Hepatocyte (in vitro differentiated cells): Measurements from ENCODE around the gene MASP1. TPM values are rescaled to one million over a fixed set of nuclear protein-coding genes. Genes with fewer than 3 reads are reported as not detected.

ENCODE experiments used
- DNase-seq: peaks from one replicate; pipeline ENCODE4 v3.0.0-alpha.2; 2016; ENCODE audit warnings: low spot score
- H2AFZ ChIP-seq: fragments of 200-600 bp; sonication (generic); 2 replicates; pipeline ENCODE4 v1.6.0; 2016; ENCODE audit warnings: antibody characterized with exemption, mild to moderate bottlenecking
- H3K27ac ChIP-seq: fragments of 200-600 bp; sonication (generic); 2 replicates; pipeline ENCODE4 v1.5.1; 2016; ENCODE audit warnings: mild to moderate bottlenecking
- H3K27me3 ChIP-seq: fragments of 200-600 bp; sonication (generic); 2 replicates; pipeline ENCODE4 v1.6.1; 2016
- H3K36me3 ChIP-seq: fragments of 200-600 bp; sonication (generic); replicated peaks from 2 replicates; pipeline ENCODE4 v1.5.1; 2016; ENCODE audit warnings: low read depth; ENCODE audit not compliant: insufficient read depth
- H3K4me1 ChIP-seq: fragments of 200-600 bp; sonication (generic); 2 replicates; pipeline ENCODE4 v1.5.1; 2016; ENCODE audit warnings: mild to moderate bottlenecking, moderate library complexity; ENCODE audit not compliant: insufficient read depth
- H3K4me2 ChIP-seq: fragments of 200-600 bp; sonication (generic); 2 replicates; pipeline ENCODE4 v1.6.0; 2016
- H3K4me3 ChIP-seq: fragments of 200-600 bp; sonication (generic); 2 replicates; pipeline ENCODE4 v1.5.1; 2016; ENCODE audit warnings: mild to moderate bottlenecking
- H3K79me2 ChIP-seq: fragments of 200-600 bp; sonication (generic); 2 replicates; pipeline ENCODE4 v1.6.0; 2017; ENCODE audit warnings: mild to moderate bottlenecking
- H3K9me2 ChIP-seq: fragments of 200-600 bp; sonication (generic); replicated peaks from 2 replicates; pipeline ENCODE4 v1.6.0; 2017; ENCODE audit warnings: mild to moderate bottlenecking; ENCODE audit not compliant: insufficient read depth
- H3K9me3 ChIP-seq: fragments of 200-600 bp; sonication (generic); 2 replicates; pipeline ENCODE4 v1.5.1; 2016; ENCODE audit warnings: low read depth, mild to moderate bottlenecking
- H4K20me1 ChIP-seq: fragments of 200-600 bp; sonication (generic); 2 replicates; pipeline ENCODE4 v1.6.0; 2016; ENCODE audit warnings: mild to moderate bottlenecking; ENCODE audit not compliant: insufficient read depth, poor library complexity, severe bottlenecking
- EZH2 ChIP-seq: fragments of 200-600 bp; sonication (generic); IDR thresholded peaks from 2 replicates; pipeline ENCODE4 v1.6.1; 2016; ENCODE audit warnings: antibody characterized with exemption, mild to moderate bottlenecking, borderline replicate concordance
- EZH2phosphoT487 ChIP-seq: fragments of 200-600 bp; sonication (generic); IDR thresholded peaks from one replicate; pipeline ENCODE4 v1.6.1; 2018; ENCODE audit warnings: antibody characterized with exemption, mild to moderate bottlenecking, low read depth, moderate library complexity; ENCODE audit not compliant: unreplicated experiment, severe bottlenecking
- WGBS: methylation state at CpG from one replicate; pipeline ENCODE4 v1.1.6; 2016; ENCODE audit warnings: low lambda C conversion rate; ENCODE audit errors: missing lambda C conversion rate; 5-methylcytosine and 5-hydroxymethylcytosine counted together
- polyA plus RNA-seq: library from polyadenylated mRNA; unstranded; fragments of >200 nt; fragmentation: Nextera tagmentation; extraction: Ambion mirVana; gene quantifications from 2 replicates; pipeline ENCODE4 v1.2.1, GENCODE V29; 2016
- total RNA-seq: library from RNA; depleted of rRNA; stranded (reverse); fragments of >200 nt; gene quantifications from 2 replicates; pipeline ENCODE4 v1.2.3, GENCODE V29; 2014
- TF ChIP-seq, protein P1 (sequence below): fragments of 200-600 bp; sonication (generic); IDR thresholded peaks from 2 replicates; pipeline ENCODE4 v1.5.1; 2016; ENCODE audit warnings: antibody characterized with exemption, mild to moderate bottlenecking; ENCODE audit not compliant: poor library complexity

MASP1 gene
- total and polyA plus RNA-seq, 2 experiments from 2014 or later, result 23.3 to 29.0 TPM

DNA sequence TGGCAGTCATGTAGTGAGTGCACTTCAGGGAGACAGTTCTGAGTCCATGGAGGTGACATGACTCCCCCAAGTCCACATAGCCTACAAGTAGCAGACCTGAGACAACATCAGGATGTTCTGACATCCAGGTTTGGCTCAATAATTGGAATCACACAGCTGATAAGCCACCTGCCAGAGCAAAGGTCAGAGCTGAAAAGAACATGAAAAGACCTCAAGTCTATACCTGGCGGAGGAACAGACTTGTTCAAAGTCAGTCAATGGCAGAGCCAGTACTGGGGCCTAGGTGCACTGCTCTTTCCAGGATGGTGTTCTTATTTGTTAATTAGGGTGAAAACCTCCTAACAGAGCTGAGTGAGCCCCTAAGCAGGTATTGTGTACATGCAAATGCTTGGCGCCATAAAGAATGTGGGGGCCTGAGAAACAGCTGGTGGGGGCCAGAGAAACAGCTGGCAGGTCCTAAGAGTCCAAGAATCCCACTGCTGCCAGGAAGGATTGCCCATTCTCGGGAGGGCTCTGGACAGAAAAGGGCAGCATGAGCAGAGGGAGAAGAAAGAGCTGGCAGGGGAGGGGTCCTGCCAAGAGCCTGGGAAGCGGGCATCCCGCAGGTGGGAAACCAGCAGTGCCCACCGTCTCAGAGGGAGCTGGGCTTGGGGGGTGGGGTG is 17.1 kb downstream of the MASP1 start:
- H2AFZ ChIP-seq, result no peak overlapping the region
- no peaks in the 10 kb centered on the region for H3K36me3 ChIP-seq
- no peaks in the 10 kb centered on the region for H3K79me2 ChIP-seq
- H3K4me2 ChIP-seq, result no peak overlapping the region
- H3K9me2 ChIP-seq, result no peaks in the 10 kb centered on the region
- WGBS, result 75% methylated on average over 6 of the region's 6 CpGs
- no peak overlapping the region for H3K4me3 ChIP-seq
- H3K27ac ChIP-seq, result no peak overlapping the region
- peaks cover 4% of the 10 kb centered on the region for H3K4me1 ChIP-seq
- peaks cover under 1% of the 10 kb centered on the region for H3K9me3 ChIP-seq
- no peaks in the 10 kb centered on the region for H4K20me1 ChIP-seq
- H3K27me3 ChIP-seq, result no peaks in the 10 kb centered on the region
- DNase-seq, result no peak
- TF ChIP-seq, protein P1, sequence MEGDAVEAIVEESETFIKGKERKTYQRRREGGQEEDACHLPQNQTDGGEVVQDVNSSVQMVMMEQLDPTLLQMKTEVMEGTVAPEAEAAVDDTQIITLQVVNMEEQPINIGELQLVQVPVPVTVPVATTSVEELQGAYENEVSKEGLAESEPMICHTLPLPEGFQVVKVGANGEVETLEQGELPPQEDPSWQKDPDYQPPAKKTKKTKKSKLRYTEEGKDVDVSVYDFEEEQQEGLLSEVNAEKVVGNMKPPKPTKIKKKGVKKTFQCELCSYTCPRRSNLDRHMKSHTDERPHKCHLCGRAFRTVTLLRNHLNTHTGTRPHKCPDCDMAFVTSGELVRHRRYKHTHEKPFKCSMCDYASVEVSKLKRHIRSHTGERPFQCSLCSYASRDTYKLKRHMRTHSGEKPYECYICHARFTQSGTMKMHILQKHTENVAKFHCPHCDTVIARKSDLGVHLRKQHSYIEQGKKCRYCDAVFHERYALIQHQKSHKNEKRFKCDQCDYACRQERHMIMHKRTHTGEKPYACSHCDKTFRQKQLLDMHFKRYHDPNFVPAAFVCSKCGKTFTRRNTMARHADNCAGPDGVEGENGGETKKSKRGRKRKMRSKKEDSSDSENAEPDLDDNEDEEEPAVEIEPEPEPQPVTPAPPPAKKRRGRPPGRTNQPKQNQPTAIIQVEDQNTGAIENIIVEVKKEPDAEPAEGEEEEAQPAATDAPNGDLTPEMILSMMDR, result no peak
- TF ChIP-seq EZH2, result no peak

DNA sequence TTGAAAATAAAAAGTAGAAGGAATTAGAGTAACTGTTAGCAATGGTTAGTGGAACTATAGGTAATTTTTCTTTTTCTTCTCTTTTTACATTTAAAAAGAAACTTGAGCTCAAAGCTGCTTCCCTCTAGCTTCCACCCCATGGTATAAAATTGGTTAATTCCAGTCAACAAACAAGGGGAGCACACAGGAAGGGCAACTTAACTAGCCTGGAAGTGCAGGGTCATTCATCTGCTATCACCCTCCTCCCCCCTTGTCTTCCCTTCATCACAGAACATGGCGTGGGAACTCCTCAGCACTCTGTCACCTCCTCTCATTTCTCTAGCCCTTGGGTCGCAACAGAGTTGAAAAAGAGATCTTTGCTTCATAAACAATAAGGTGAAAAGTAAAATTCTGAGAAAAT is 20.0 kb downstream of the MASP1 start:
- no peak for DNase-seq
- Histone ChIP-seq H3K4me3 (no peak overlapping the region), H3K4me2 (no peak overlapping the region), H3K79me2 (no peaks in the 10 kb centered on the region), H3K27me3 (no peaks in the 10 kb centered on the region), H3K27ac (no peak overlapping the region), H3K4me1 (peaks cover 4% of the 10 kb centered on the region), H3K9me3 (peaks cover 5% of the 10 kb centered on the region), H2AFZ (no peak overlapping the region), H3K9me2 (no peaks in the 10 kb centered on the region), H3K36me3 (no peaks in the 10 kb centered on the region), H4K20me1 (no peaks in the 10 kb centered on the region)
- TF ChIP-seq EZH2 (no peak), EZH2phosphoT487 (no peak)
- TF ChIP-seq, protein P1, result no peak
- 72% methylated on average over 2 of the region's 2 CpGs for WGBS

DNA sequence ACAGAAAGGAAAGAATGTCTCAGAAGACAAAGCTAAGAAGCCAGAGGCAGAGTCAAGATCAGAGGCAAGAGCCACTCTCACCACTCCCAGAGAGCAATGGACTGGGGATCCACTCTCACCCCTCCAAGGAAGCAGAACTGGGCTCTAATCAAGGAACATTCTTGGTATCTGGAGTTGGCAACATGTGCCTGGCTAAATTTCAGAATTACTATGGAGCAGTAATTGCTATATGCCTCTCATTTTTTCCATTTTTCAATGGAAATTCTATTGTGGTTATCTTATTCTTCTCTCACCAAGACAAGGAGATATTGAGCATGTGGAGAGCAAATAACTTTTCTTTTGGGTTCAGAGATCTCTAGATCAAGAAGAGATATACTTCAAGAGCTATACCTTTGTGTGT is 22.1 kb downstream of the MASP1 start:
- DNase-seq, result no peak
- TF ChIP-seq EZH2phosphoT487 (no peak), EZH2 (no peak)
- TF ChIP-seq, protein P1, result no peak
- H3K4me2 ChIP-seq, result no peak overlapping the region
- H3K36me3 ChIP-seq, result no peaks in the 10 kb centered on the region
- peaks cover 14% of the 10 kb centered on the region for H3K4me1 ChIP-seq
- H3K27ac ChIP-seq, result no peak overlapping the region
- no peak overlapping the region for H2AFZ ChIP-seq
- H3K27me3 ChIP-seq, result no peaks in the 10 kb centered on the region
- no peak overlapping the region for H3K4me3 ChIP-seq
- peaks cover 5% of the 10 kb centered on the region for H3K9me3 ChIP-seq
- H3K79me2 ChIP-seq, result no peaks in the 10 kb centered on the region
- H4K20me1 ChIP-seq, result no peaks in the 10 kb centered on the region
- no peaks in the 10 kb centered on the region for H3K9me2 ChIP-seq
